Hematopoietic multipotent progenitor cell treated with erythropoietin and hydrocortisone succinate and interleukin-3 and kit ligand, for 4 days (in vitro differentiated cells): ENCODE data around the gene PSME4.

Experiments used
- DNase-seq: peaks from one replicate; pipeline ENCODE4 v3.0.0-alpha.2; 2015

Gene PSME4

GRCh38 chr2:53970724-53971602 is at the start of gene PSME4:
PSME4 (minus strand) TSS chr2:53970993; CDS start chr2:53970784, 209 bp downstream.
- DNase-seq = peak; percentile 96

- no peak for DNase-seq
Observed at GRCh38 chr2:54015798-54016699, 45.3 kb upstream of the PSME4 start.

- no peak for DNase-seq
Observed at GRCh38 chr2:54013996-54014395, 43.2 kb upstream of the PSME4 start.

- no peak for DNase-seq
Observed at GRCh38 chr2:54012538-54013141, 41.8 kb upstream of the PSME4 start.

GRCh38 chr2:54009549-54009948 is 38.8 kb upstream of the PSME4 start:
- no peak for DNase-seq

GRCh38 chr2:54008439-54008838 is 37.6 kb upstream of the PSME4 start:
- DNase-seq = no peak

- peak; percentile 88 for DNase-seq
Observed at GRCh38 chr2:54000524-54000923, 29.7 kb upstream of the PSME4 start.

GRCh38 chr2:54000122-54000521 is 29.3 kb upstream of the PSME4 start:
- DNase-seq = no peak

- DNase-seq = no peak
Observed at GRCh38 chr2:53998834-53999233, 28.0 kb upstream of the PSME4 start.

- DNase-seq = peak; percentile 88
Observed at GRCh38 chr2:53994818-53995808, 24.3 kb upstream of the PSME4 start.

GRCh38 chr2:53991948-53992347 is 21.2 kb upstream of the PSME4 start:
- DNase-seq = no peak

GRCh38 chr2:53989210-53989862 is 18.5 kb upstream of the PSME4 start:
- no peak for DNase-seq

GRCh38 chr2:53987336-53987921 is 16.6 kb upstream of the PSME4 start:
- no peak for DNase-seq

- DNase-seq = no peak
Observed at GRCh38 chr2:53985646-53986045, 14.9 kb upstream of the PSME4 start.

GRCh38 chr2:53969968-53970723 is 647 bp downstream of the PSME4 start:
- peak; percentile 70 for DNase-seq

- peak; percentile 78 for DNase-seq
Observed at GRCh38 chr2:53969285-53969967, 1.4 kb downstream of the PSME4 start.

- DNase-seq = no peak
Observed at GRCh38 chr2:53964987-53965687, 5.7 kb downstream of the PSME4 start.

- no peak for DNase-seq
Observed at GRCh38 chr2:53964257-53964952, 6.4 kb downstream of the PSME4 start.
